Amygdala (tissue), 56 donors: ENCODE results near the gene KIF16B.
A peak's percentile ranks its signal among the peaks of the same experiment; 100 is the strongest.

Experiments used
- DNase-seq, 56 donors: peaks; one replicate each; lab custom pipeline; 2025; lab: John Stamatoyannopoulos, UW

Gene KIF16B

DNA sequence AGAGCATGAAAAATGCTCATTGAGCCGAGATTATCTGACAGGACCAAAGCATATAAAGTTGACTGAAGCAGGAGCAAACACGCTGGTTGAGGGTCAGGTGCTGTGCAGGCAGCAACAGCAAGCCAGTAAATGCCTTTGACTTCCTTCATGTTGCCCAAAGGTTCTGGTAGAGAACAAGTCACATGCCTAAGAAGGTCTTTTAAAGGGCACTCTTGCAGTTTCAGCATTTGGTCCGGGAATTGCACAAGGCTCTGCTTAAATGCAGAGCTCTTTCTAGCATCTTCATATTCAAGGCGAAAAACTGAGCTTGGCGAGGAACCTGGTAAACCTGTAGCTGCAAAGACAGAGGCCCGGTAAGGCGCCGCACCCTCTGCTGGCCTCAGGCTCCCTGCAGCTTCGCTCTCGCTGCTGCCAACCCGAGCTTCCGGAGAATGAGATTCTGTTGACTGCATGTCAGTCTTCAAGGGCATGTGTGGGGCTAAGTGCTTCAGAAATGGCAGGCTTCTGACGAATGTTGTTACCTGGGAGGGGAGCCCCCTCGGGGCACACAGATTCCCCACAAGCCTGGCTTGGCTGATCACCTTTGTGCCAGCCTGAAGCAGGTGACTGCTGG is 205.2 kb downstream of the KIF16B start:
- DNase-seq: no peak

DNA sequence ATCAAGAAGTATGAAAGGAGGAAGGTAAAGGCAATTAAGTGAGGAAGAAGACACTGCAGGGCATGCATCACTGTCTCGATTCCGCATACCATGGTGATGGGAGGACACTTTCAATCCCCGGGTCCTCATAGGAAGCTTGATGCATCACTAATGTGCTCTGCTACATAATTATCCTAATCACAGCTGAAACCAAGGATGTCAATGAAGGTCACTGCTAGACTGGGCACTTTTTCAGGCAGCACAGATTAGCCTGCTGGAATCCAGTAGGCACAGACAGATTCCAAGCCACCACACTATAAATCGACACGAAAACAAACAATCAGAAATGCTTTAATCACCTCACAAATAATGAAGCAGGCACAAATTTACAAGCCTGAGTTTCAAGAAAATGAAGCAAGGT is 206.7 kb downstream of the KIF16B start:
- DNase-seq: no peak

DNA sequence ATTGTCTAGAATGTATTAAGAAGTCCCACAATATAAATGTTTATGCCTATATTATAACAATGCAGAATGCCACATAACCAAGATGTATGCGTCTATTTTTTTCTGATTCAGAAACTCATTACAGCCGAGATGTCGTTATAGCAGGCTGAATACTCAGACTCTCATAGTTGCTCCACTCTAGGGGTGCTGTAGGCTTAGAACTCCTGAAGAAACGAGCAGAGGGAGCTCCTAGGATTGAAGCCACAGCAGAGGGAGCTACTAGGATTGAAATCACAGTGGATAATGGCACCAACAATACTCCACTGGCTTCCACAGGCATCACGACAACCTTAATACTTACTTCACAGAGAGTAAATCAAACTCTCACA is 208.9 kb downstream of the KIF16B start:
- DNase-seq: no peak

DNA sequence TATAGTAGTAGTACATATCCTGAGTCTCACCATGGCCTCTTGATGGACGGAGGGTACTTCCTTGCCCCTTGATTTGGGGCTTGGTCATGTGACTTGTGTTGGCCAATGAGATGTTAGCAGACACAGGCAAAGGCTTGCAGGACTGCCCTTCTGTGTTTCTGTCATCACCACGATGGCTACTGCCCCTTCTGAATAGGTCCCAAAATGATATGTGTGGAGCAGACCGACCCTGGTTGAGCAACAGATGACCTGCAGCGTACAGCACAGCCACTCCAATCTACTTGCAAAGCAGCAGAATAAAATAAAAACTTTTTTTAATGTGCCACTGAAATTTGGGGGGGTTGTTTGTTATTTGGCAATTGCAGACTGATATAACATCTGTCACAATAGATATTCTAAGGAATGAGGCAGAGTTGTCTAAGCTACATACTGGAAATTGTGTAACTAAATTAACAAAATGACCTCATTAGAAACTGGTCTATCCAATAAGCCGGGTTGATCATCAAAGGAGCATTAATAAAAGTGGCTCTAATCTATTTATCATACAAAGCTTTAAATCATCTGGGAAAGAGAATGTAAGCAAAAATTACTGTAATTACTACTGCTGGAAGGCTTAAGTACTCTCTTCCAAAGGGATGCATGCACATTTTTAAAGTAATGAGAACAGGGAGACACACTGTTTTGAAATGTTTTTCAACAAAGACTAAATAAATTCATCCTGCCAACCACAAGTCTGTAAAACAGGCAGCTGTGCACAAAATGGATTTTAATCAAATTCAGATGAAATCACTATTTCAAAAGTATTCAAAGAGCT is 209.5 kb downstream of the KIF16B start:
- peak in 1 of 56 donors; percentile 4 for DNase-seq

DNA sequence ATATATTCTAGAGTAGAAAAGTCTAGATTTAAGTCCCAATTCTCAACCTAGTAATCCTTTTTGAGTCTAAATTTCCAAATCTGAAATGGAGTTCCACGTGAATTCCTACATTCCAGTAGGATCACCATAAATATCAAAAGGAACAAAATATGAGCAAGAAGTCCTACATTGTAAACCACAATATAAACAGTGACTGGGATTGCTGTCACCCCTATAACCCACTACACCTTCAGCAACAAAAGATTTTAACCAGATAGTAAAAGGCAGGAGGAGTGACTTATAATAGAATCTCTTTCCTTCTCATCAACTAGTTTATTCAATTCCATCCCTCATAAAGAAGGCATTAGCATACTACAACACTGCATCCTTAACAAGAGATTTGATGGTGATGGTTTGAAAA is 210.6 kb downstream of the KIF16B start:
- DNase-seq: no peak

DNA sequence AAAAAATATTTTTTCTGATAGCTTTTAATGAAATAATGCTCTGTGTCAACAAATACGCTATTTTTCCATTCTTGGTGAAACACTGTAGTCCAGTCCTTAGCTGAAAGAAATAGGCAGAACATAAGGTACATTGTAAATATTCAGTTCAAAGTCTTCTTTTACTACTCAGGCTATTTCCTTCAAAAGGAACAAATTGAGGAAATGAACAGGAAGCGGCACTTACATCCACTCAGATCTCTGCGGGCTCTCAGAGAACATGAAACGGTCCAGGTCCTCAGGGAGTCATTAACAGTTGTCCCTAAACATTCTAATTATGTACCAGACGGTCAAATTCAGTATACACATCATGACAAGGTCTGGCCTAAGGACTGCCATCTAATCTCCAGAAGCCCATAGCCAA is 212.6 kb downstream of the KIF16B start:
- no peak for DNase-seq

DNA sequence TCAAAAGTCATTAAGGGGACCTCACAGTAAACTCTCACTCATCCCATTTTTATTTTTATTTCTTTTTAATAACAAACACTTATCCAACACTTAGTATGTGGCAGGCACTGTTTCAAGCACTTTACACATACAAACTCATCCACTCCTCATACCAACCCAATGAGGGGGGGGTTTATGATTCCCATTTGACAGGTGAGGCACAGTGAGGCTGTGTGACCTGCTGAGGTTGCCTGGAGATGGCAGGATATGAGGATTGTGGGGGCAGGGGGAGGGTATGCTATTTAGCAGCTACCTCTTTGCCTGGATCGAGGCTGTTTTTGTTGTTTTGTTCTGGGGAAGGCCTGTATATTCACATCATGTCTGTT is 219.8 kb downstream of the KIF16B start:
- DNase-seq: no peak

DNA sequence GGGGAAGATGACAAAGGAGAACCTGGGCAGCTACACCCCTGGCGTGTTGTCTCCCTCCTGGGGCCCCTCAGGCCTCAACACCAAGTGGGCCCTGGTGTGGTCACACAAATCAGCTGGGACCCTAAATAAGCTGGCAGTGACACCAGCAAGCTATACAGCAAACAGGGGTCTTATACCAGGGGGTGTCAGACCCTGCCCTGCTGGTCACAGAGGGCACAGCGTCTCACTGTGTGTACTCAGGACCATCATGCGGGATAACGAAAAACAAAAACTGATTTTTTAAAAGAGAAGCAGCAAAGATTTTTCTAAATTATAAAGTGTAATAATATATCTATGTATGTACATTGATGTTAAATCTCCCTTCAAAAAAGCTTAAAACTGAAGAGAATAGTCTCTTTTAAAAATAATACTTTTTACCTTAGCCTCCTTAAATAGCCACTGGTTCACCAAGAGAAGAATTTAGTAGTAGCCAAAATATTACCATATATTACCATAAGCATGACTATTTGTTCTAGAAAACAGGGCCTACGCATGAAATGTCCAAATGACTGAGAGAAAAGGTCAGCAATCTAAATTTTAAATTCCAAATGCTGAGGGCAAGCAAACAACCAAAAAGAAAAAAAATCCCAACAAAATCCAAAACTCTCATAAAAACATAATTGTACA is 220.4 kb downstream of the KIF16B start:
- no peak for DNase-seq

DNA sequence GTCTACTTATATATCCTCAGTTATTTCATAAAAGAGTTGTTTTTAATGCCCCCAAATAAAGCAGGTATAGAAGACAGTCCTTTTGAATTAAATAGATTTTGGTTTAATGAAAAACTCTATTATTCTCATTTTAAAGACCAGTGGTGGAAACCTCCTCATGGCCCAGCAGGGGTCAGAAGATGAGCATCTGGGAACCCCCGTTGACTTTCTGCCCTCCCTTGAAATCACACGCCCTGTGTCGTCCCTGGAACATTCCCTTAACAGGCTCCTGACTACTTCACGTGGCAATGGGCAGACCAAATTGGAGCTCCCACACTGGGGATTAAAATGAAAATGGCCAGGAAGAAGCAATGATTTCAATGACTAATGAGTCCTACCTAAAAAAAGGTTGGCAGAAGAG is 220.9 kb downstream of the KIF16B start:
- no peak for DNase-seq

DNA sequence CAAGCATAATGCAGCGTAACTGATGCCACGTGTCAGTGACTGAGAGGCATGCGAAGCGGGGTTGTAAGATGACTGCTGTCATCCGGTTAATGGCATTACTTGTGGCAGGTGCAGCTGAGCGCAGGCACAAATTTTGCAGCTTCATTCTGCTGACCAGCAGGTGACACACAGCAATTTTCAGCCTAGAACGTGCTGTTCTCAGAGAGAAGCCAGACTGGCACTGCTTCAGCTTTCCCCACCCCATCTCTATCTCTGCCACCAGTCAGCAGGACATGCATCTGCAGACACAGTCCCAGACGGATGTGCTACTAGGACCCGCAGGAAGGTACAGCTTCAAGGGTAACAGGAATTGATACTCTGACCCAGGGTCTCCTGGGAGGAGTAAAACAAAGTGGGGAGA is 221.8 kb downstream of the KIF16B start:
- peak in 1 of 56 donors; percentile 19 for DNase-seq

DNA sequence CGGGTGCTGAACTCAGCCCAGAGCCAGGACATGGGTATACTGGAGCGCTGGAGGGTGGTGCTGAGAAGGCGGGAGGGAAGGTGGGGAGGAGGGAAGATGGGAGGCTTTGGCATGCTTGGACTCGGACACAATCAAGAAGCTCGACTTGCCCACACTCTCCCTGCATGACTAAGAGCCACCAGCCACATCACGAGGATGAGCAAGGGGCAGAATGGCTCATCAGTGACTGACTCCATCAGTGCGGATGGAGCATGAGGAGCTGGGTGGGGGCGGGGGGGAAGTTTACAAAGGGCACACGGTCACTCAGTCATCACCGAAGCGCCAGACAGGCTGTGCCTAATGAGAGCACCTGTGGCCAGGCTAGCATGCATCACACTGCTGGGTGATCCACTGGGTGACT is 222.8 kb downstream of the KIF16B start:
- DNase-seq: peak in 8 of 56 donors; percentile 4 to 53 (median 16)

DNA sequence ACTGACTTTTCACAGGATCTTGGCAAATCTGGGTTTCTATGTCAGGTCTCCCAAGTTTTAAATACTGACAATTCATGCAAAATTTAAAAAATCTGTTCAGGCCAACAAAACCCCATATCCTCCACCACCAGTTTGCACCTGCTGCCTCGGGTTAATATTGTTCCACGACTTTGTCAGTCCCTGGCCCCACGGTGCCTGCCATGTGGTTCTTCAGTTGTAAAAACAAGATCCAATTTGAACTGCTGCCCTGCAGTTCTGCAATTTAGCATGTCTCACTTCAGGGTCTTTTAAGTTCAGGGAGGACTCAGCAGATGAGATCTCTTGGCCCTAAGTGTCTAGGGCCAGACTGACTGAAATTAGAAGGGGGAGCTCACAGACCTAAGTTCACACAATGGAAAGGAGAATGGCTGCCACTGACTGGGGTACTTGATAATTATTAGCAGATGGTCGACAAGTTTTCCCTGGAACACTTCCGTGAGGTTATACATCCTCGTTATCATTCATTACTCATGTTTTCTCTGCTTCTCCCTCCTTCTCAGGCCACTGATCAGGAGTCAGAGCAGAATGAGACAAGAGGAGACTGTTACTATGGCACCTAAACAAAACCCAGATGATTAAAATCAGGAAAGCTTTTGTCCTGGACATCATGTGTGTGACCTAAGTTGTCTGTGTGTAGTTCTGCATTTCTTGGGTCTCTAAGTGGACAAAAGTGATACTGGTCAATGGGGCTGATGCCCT is 223.6 kb downstream of the KIF16B start:
- no peak for DNase-seq

DNA sequence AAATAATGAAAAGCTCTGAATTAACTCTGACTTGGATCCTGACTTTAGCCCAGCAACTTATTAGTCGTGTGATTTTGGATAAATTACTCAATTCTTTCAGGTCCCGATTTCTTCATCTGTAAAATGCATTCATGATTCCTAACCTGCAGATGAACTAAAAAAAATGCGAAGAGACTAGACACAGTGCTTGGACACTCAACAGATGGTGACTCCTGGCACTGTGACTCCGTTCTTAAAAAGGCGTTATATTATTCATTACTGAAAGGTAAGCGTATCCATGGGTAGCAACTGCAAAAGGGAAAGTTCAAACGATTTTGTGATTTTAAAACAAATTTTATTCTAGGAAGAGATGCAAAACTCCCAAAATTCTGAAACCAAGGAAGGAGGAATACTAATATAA is 226.3 kb downstream of the KIF16B start:
- no peak for DNase-seq

DNA sequence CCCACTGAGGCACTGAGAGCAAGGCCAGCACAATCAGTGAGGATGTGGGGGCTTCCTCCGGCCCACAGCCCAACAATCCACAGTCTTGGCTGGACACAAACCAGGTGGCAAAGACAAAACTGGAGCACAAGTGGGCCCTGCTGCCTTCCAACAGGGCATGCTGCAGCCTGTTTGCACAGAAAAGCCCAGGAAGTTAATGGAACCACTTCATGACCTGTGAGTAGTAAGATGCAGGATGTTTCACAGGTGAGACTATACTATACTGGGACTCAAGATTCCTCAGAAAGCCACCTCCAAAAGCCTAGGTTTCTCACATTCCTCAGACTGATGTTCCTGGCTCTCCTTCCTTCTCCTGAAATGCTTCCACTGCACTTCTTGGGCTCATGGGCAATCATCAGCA is 235.5 kb downstream of the KIF16B start:
- DNase-seq: no peak

DNA sequence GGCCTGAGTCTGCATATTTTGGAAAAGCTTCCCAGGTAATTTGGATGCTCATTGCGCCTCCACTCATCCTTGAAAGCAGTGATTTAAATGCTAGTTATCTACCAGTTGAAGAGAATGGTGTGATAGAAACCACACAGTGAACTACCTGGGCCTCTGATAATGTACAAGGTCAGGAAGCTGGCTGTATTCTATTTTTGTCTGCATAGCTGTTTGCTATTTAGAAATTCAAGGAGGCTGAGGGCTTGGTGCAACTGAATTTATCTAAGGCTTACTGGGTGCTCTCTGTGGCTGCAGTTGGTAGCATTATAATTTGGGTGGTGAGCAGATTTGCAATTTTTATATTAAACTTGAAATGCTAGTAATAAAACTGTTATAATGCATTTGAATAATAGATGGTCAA is 245.6 kb downstream of the KIF16B start:
- no peak for DNase-seq

DNA sequence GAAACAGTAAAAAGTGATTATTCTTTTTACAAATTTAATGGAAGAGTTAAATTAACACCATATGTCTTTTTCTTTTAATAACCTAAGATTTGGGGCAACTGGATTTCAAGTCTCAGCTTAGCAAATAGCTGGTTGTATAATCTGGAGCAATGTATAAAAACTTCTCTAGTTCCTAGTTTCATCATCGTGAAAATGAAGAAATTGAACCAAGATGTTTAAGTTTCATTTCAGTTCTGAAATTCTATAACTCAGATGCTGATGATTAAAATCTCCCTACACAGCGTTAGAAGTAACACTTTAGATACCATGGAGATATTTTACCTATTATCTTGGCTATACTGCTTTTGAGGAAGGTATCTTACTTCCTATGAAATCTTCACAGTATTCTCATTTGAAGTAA is 252.0 kb downstream of the KIF16B start:
- no peak for DNase-seq

DNA sequence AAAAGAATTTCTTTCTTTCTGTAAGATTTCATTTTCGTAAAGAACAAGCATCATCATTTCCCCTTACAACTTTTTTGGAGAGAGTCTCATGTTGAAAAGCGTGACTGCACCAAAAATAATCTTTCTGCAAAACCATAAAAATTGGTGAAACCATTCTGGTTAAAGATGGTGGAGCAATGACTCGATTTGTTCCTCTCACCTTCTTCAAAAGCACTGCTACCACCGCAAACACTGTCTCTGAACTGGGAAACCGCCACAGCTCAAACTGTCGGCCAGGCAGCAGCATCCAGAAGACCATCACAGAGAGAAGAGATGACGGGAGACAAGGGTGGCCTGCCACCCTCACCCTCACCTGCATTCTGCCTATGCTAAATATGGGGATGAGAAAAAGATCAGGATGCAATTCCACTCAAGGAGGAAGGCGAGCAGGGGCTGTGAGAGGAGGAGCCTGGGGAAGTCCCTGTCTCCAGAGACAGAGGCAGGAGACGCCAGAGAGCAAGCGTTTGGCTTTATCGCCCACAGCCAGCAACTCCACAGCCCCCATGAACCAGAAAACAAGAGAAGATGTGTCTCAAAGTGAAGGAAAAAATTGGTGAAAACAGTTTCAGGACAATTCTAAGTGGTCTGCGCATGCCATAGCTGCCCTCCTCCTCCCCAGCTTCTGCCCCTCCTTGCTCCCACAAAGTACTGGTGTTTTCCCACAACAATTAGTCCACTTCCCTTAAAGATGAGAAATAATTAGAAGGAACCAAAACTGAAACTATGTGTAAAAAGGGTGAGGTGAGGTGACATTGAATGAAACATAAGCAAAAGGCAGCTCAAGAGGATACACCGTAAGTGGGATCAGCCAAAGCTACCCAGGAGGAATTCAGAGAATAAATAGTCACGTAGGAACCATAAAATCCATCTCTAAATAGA is 255.5 kb downstream of the KIF16B start:
- no peak for DNase-seq

DNA sequence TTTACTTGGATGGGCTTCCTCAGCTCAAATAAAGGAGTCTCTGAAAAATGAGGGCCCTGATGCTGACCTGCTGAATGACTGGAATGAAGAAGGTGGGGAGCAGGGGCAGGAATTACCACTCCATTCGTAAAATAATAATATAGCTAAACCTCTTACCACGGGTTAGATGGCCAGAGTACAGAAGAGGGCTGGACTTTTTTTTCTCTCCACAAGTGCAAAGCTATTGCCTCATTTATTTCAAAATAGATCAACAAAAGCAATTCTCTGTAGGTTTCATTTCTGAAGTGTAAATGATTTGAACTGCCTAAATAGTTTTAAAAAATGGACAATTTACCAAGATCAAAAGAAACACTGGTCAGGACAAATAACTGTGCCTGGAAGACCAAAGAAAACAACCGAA is 256.7 kb downstream of the KIF16B start:
- no peak for DNase-seq

DNA sequence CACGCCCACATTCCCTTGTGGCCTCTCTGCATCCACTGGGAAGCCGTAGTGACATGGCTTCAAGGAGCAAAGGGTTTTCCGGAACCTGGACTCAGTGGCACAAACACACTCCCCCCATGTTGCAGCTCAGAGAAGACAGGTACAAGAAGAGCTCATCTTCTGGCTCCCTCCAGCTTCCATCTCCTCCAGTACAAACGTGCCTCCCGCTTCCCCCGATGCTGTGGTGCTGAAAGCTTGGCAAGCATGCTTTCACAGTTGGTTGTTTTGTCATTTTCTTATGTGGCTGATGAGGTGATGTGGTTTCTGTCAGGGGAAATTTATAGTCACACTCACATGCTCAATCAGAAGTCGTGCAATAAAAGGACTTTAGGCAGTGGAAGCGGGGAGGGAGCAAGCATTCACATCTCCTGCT is 258.5 kb downstream of the KIF16B start:
- DNase-seq: peak in 10 of 56 donors; percentile 4 to 39 (median 20)

DNA sequence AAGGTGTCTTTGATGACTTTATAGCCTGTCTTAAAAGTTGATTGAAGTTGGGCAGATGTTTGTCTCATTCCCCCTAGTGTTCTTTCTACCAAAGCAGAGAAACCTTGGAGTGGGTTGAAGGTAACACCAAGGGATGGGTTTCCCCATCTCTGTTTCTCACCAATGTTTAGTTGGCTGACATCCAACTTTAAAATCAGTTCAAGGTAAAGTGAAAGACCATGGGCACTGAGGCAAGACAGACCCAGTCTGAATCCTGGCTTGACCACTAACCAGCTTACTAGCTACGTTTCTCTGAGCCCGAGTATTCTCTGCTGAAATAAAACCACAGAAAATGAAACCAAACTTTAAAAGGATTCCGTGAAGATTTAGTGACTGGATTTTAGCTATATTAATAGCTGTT is 258.9 kb downstream of the KIF16B start:
- no peak for DNase-seq
